ENCODE measurements around the gene PFDN1.

DNA sequence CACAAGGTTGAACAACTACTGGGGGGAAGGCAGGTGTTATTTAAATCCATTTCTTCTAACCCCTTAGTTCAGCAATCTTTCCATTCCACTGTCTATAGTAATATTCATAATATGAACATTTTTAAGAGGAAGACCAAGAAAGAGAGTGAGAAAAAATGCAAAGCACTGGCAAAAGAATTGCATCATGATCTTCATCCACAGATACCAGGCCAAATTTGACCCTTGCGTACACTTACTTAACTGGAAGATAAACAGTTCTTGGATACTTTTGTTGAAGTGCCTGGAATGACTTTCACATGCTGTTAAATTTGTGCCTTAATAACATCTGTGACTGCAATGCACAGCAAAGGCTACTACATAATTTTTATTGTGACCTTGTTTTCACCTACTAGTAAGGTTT, 1.8 kb downstream of the PFDN1 start:
- TF ChIP-seq, protein P1, sequence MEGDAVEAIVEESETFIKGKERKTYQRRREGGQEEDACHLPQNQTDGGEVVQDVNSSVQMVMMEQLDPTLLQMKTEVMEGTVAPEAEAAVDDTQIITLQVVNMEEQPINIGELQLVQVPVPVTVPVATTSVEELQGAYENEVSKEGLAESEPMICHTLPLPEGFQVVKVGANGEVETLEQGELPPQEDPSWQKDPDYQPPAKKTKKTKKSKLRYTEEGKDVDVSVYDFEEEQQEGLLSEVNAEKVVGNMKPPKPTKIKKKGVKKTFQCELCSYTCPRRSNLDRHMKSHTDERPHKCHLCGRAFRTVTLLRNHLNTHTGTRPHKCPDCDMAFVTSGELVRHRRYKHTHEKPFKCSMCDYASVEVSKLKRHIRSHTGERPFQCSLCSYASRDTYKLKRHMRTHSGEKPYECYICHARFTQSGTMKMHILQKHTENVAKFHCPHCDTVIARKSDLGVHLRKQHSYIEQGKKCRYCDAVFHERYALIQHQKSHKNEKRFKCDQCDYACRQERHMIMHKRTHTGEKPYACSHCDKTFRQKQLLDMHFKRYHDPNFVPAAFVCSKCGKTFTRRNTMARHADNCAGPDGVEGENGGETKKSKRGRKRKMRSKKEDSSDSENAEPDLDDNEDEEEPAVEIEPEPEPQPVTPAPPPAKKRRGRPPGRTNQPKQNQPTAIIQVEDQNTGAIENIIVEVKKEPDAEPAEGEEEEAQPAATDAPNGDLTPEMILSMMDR (optimal IDR thresholded peaks at IDR 0.05 in 1 of 3, IDR thresholded peaks at IDR 0.05 in 1 of 3, conservative IDR thresholded peaks at IDR 0.05 in 1 of 3; ENCODE audit: extremely low read depth in 1 of 3, insufficient read depth in 2 of 3, low read length in 3 of 3), result no peak
- TF ChIP-seq EZH2 (IDR thresholded peaks at IDR 0.05; ENCODE audit: low read length), result no peak

All from keratinocyte (primary cell).